HEK293 (cell line): Measurements from ENCODE around the gene PDZD2.

Experiments used
- CTCF ChIA-PET: fragments of 350-600 bp; formaldehyde crosslinking; extraction: SDS; loops from one replicate; lab custom pipeline; 2021; ENCODE audit warnings: antibody characterized with exemption; lab: Yijun Ruan, JAX
- POLR2A ChIA-PET: fragments of 300-600 bp; formaldehyde crosslinking; extraction: SDS; loops from one replicate; lab custom pipeline; 2020; ENCODE audit warnings: antibody characterized with exemption, inconsistent platforms; lab: Yijun Ruan, JAX
- H3K27ac ChIP-seq: fragments of 200-500 bp; sonication (Bioruptor generic); 2 replicates; pipeline ENCODE4 v1.5.1; 2014; ENCODE audit warnings: low read depth, low read length, control low read depth, inconsistent platforms; ENCODE audit errors: extremely low read depth
- H3K36me3 ChIP-seq, 2 experiments: fragments of 200-500 bp in 1 of 2; sonication (Bioruptor generic) in 1 of 2; 1 replicate in 1 of 2; 2 replicates in 1 of 2; pipeline ENCODE4 v1.5.1; 2014 to 2017; ENCODE audit warnings: inconsistent platforms in 2 of 2, low read length in 2 of 2; ENCODE audit not compliant: control insufficient read depth in 2 of 2, insufficient read depth in 1 of 2
- H3K4me1 ChIP-seq: fragments of 200-500 bp; sonication (Bioruptor generic); 2 replicates; pipeline ENCODE4 v1.5.1; 2014; ENCODE audit warnings: mild to moderate bottlenecking, low read length, inconsistent platforms; ENCODE audit not compliant: control insufficient read depth, insufficient read depth
- H3K4me3 ChIP-seq: 2 replicates; pipeline ENCODE4 v1.5.1; 2011; ENCODE audit warnings: low read depth, mild to moderate bottlenecking, control low read depth, low read length, moderate library complexity
- H3K9me3 ChIP-seq: fragments of 200-500 bp; sonication (Bioruptor generic); 2 replicates; pipeline ENCODE4 v1.5.1; 2014; ENCODE audit warnings: low read depth, low read length, inconsistent platforms; ENCODE audit not compliant: control insufficient read depth, insufficient read depth
- ELK4 ChIP-seq: IDR thresholded peaks from 2 replicates; pipeline ENCODE4 v1.6.1; 2011; ENCODE audit warnings: mild to moderate bottlenecking, low read depth, low read length, borderline replicate concordance
- GLI4 ChIP-seq: fragments of 450-650 bp; formaldehyde crosslinking; IDR thresholded peaks from 2 replicates; pipeline ENCODE4 v1.5.1; 2016; ENCODE audit warnings: missing biosample characterization, missing genetic modification characterization
- MEIS1 ChIP-seq: sonication (generic); formaldehyde crosslinking; IDR thresholded peaks from 2 replicates; pipeline ENCODE4 v1.8.1; 2022; ENCODE audit warnings: missing genetic modification reagents, mild to moderate bottlenecking, borderline replicate concordance
- PRDM10 ChIP-seq: fragments of 450-650 bp; formaldehyde crosslinking; IDR thresholded peaks from 2 replicates; pipeline ENCODE4 v1.5.1; 2016; ENCODE audit warnings: missing biosample characterization, missing genetic modification characterization
- SETDB1 ChIP-seq: IDR thresholded peaks from one replicate; pipeline ENCODE4 v1.6.1; 2017; ENCODE audit warnings: mild to moderate bottlenecking, low read length, moderate library complexity, mixed read lengths; ENCODE audit not compliant: insufficient read length
- ZNF292 ChIP-seq: fragments of 450-650 bp; formaldehyde crosslinking; IDR thresholded peaks from 2 replicates; pipeline ENCODE4 v1.5.1; 2016; ENCODE audit warnings: low read depth, missing biosample characterization, missing genetic modification characterization, borderline replicate concordance
- ZNF398 ChIP-seq: fragments of 450-650 bp; formaldehyde crosslinking; IDR thresholded peaks from 2 replicates; pipeline ENCODE4 v1.5.1; 2017; ENCODE audit warnings: missing biosample characterization, missing genetic modification characterization
- ZNF416 ChIP-seq: fragments of 450-650 bp; formaldehyde crosslinking; IDR thresholded peaks from 2 replicates; pipeline ENCODE4 v1.5.1; 2016; ENCODE audit warnings: missing biosample characterization, missing genetic modification characterization
- ZNF513 ChIP-seq: fragments of 450-650 bp; IDR thresholded peaks from 2 replicates; pipeline ENCODE4 v1.5.1; 2018; ENCODE audit warnings: missing biosample characterization, missing genetic modification characterization
- ZNF529 ChIP-seq: fragments of 450-650 bp; formaldehyde crosslinking; IDR thresholded peaks from 2 replicates; pipeline ENCODE4 v1.5.1; 2017; ENCODE audit warnings: missing genetic modification characterization, missing biosample characterization; ENCODE audit not compliant: insufficient replicate concordance
- ZNF660 ChIP-seq: fragments of 450-650 bp; IDR thresholded peaks from 2 replicates; pipeline ENCODE4 v1.5.1; 2018; ENCODE audit warnings: missing biosample characterization, mild to moderate bottlenecking, missing genetic modification characterization
- ZNF792 ChIP-seq: fragments of 450-650 bp; formaldehyde crosslinking; IDR thresholded peaks from 2 replicates; pipeline ENCODE4 v1.5.1; 2016; ENCODE audit warnings: missing biosample characterization, missing genetic modification characterization
- TF ChIP-seq, protein P1 (sequence below): fragments of 450-650 bp; formaldehyde crosslinking; IDR thresholded peaks from 2 replicates; pipeline ENCODE4 v1.5.1; 2016; ENCODE audit warnings: missing biosample characterization, missing genetic modification characterization

The PDZD2 gene

GRCh38 chr5:31783086-31783645 is 144.2 kb downstream of the PDZD2 start (continued):
- TF ChIP-seq ZNF513 (tag by site-specific recombination) (no peak), GLI4 (tag by site-specific recombination) (no peak)

DNA sequence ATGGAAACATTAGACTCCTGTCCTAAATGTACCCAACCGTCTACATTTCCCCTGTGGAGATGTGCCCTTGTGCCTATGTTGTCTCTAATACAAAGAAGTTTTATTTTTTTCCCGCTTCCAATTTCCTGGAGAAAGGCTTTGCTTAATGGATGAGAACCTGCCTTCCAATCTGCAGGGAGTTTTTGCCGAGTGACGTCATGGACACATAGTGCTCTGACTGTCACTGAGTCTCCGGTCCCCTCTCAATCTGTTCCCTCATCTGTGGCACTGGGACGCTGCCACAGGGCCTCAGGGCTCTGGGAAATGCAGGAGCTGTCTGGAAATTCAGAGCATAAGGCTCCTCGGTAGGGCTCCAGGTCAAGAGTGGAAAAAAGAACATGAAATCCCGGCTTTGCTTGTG is 144.8 kb downstream of the PDZD2 start:
- no peak for TF ChIP-seq ZNF398 (tag by site-specific recombination)
- Histone ChIP-seq H3K36me3 (no peaks in the 10 kb centered on the region), H3K27ac (no peak overlapping the region), H3K9me3 (no peaks in the 10 kb centered on the region), H3K4me1 (no peaks in the 10 kb centered on the region), H3K4me3 (no peak overlapping the region)
- ChIA-PET POLR2A (no interaction called here), CTCF (no interaction called here)

GRCh38 chr5:31786090-31786631 is 147.2 kb downstream of the PDZD2 start:
- TF ChIP-seq ZNF792 (tag by site-specific recombination) (no peak), PRDM10 (tag by site-specific recombination) (0 out of 2 replicates have a peak, but pooled peaks have one; percentile 14)
- Histone ChIP-seq H3K9me3 (no peaks in the 10 kb centered on the region), H3K4me1 (no peaks in the 10 kb centered on the region), H3K36me3 (no peaks in the 10 kb centered on the region), H3K4me3 (no peak overlapping the region), H3K27ac (no peak overlapping the region)
- POLR2A ChIA-PET = no interaction called here
- CTCF ChIA-PET = interaction anchor here (0.6 to 0.8 kb wide), 4 partner anchors 12 to 219 kb away, joined by 3 to 4 read pairs (median 3); no protein-coding TSS in a partner anchor

DNA sequence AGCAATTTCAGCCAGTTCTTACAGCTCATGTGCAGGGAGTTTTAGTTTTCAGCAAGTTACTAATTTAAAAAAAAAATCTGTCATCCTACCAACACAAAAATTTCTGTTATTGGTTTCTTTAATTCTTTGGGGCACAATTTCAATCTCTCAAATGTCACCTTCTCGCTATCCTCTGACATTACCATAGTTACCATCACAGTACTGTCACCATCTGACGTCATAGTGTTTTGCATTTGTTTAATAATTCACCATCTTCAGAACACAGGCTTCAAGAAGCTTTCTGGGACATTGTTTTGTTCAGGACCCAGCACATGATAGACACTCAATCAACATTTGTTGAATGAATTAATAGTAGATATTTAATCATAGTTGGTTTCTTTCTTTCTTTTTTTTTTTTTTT is 155.1 kb downstream of the PDZD2 start:
- Histone ChIP-seq H3K4me1 (no peaks in the 10 kb centered on the region), H3K36me3 (no peaks in the 10 kb centered on the region), H3K27ac (no peak overlapping the region), H3K4me3 (no peak overlapping the region), H3K9me3 (no peaks in the 10 kb centered on the region)
- POLR2A ChIA-PET = interaction anchor here (0.6 kb wide), 1 partner anchor 1067 kb away, joined by 5 read pairs; no protein-coding TSS in a partner anchor
- CTCF ChIA-PET = interaction anchor here (4.5 kb wide), 1 partner anchor 15 kb away, joined by 24 read pairs; no protein-coding TSS in a partner anchor
- TF ChIP-seq ZNF416 (tag by site-specific recombination) (no peak), ZNF529 (tag by site-specific recombination) (no peak), SETDB1 (no peak), MEIS1 (no peak), PRDM10 (tag by site-specific recombination) (no peak), ELK4 (no peak), ZNF292 (tag by site-specific recombination) (no peak), ZNF660 (no peak)
- TF ChIP-seq, protein P1, sequence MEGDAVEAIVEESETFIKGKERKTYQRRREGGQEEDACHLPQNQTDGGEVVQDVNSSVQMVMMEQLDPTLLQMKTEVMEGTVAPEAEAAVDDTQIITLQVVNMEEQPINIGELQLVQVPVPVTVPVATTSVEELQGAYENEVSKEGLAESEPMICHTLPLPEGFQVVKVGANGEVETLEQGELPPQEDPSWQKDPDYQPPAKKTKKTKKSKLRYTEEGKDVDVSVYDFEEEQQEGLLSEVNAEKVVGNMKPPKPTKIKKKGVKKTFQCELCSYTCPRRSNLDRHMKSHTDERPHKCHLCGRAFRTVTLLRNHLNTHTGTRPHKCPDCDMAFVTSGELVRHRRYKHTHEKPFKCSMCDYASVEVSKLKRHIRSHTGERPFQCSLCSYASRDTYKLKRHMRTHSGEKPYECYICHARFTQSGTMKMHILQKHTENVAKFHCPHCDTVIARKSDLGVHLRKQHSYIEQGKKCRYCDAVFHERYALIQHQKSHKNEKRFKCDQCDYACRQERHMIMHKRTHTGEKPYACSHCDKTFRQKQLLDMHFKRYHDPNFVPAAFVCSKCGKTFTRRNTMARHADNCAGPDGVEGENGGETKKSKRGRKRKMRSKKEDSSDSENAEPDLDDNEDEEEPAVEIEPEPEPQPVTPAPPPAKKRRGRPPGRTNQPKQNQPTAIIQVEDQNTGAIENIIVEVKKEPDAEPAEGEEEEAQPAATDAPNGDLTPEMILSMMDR (tag by site-specific recombination) = no peak
